Measurements from ENCODE around the gene SLC45A1. TPM values are rescaled to one million over a fixed set of nuclear protein-coding genes. Genes with fewer than 3 reads are reported as not detected.

Gene SLC45A1
- 1 to 10 TPM; 4.3 to 5.2 TPM for total RNA-seq

DNA sequence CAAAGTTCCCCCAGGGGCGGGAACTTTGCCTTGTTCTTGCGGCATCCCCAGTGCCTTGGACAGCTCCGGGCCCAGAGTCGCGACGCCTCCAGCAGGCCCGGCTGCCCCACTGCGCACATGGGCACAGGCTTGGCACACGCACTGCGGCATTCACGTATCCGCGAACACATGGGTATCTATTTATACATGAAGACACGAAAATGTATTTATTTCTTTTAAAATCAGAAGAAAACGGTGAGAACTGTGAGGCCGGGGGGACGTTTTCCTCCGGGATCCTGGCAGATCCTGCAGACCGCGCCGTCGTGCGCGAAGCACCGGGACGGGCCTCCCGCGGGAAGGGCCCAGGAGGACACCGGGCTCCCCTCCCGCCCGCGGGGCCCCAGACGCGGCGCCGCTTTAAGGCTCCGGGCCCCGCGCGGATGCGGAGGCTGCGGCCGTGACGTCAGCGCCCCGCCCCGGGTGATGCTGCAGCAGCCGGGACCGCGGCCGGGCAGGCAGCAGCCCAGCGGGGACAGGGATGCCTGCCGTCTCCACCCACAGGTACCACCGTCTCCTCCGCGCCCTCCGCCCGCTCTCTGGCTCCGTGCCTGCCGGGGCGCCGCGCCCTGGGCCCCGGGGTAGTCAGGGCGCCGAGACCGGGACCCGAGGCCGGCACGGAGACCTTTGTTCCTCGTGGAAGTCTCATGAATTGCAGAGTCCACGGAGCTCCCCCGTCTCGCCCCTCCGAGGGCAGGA lies at the start of gene SLC45A1:
SLC45A1 (plus strand) TSS at position 468 of the 735 bp plus-strand sequence. CDS start 6,216 bp downstream, outside the sequence.
- Histone ChIP-seq H3K36me3 (no peaks in the 10 kb centered on the region), H3K9me3 (no peaks in the 10 kb centered on the region), H3K27ac (peak within 1 kb of the TSS; percentile 12 to 47), H3K4me3 (peak within 1 kb of the TSS; percentile 50 to 55), H3K4me1 (replicated peaks) (peaks cover 7% of the 10 kb centered on the region), H3K27me3 (replicated peaks; ENCODE audit: insufficient read depth) (no peaks in the 10 kb centered on the region)
- 14% methylated on average over 59 of the region's 75 CpGs for WGBS
- intact Hi-C loops (cut with DNase I), result loop anchor here (5.0 to 10.0 kb wide), 2 partner anchors 183 to 291 kb away; partner anchors contain the start of gene ERRFI1
- peak; percentile 69 for DNase-seq (ENCODE audit: low spot score)
- TF ChIP-seq POLR2A (IDR thresholded peaks at IDR 0.05) (peak; percentile 65), POLR2AphosphoS5 (IDR thresholded peaks at IDR 0.05) (no peak), CTCF (IDR thresholded peaks at IDR 0.05) (peak in 1 of 4 experiments; percentile 29)

- H3K27me3 ChIP-seq (replicated peaks; ENCODE audit: insufficient read depth), result no peaks in the 10 kb centered on the region
- 77% methylated on average over 4 of the region's 4 CpGs for WGBS
- H3K9me3 ChIP-seq, result no peaks in the 10 kb centered on the region
- no peak overlapping the region for H3K4me3 ChIP-seq
- TF ChIP-seq CTCF (IDR thresholded peaks at IDR 0.05) (no peak), POLR2AphosphoS5 (IDR thresholded peaks at IDR 0.05) (no peak), POLR2A (IDR thresholded peaks at IDR 0.05) (no peak)
- no peaks in the 10 kb centered on the region for H3K4me1 ChIP-seq (replicated peaks)
- no peak for DNase-seq (ENCODE audit: low spot score)
- no peaks in the 10 kb centered on the region for H3K36me3 ChIP-seq
- intact Hi-C loops (cut with DNase I), result no loop called here
- H3K27ac ChIP-seq, result no peak overlapping the region
Measured at GRCh38 chr1:8273036-8273435, 44.9 kb upstream of the SLC45A1 start.

GRCh38 chr1:8274352-8274751 lies 43.6 kb upstream of the SLC45A1 start:
- peak overlapping the region; percentile 13 to 59 for H3K27ac ChIP-seq
- H3K4me1 ChIP-seq (replicated peaks), result no peaks in the 10 kb centered on the region
- intact Hi-C loops (cut with DNase I), result no loop called here
- 39% methylated on average over 8 of the region's 8 CpGs for WGBS
- no peaks in the 10 kb centered on the region for H3K36me3 ChIP-seq
- H3K9me3 ChIP-seq, result no peaks in the 10 kb centered on the region
- H3K27me3 ChIP-seq (replicated peaks; ENCODE audit: insufficient read depth), result no peaks in the 10 kb centered on the region
- no peak overlapping the region for H3K4me3 ChIP-seq
- TF ChIP-seq CTCF (IDR thresholded peaks at IDR 0.05), result no peak
- TF ChIP-seq POLR2AphosphoS5 (IDR thresholded peaks at IDR 0.05), result peak; percentile 53
- TF ChIP-seq POLR2A (IDR thresholded peaks at IDR 0.05), result no peak
- peak; percentile 50 for DNase-seq (ENCODE audit: low spot score)

DNA sequence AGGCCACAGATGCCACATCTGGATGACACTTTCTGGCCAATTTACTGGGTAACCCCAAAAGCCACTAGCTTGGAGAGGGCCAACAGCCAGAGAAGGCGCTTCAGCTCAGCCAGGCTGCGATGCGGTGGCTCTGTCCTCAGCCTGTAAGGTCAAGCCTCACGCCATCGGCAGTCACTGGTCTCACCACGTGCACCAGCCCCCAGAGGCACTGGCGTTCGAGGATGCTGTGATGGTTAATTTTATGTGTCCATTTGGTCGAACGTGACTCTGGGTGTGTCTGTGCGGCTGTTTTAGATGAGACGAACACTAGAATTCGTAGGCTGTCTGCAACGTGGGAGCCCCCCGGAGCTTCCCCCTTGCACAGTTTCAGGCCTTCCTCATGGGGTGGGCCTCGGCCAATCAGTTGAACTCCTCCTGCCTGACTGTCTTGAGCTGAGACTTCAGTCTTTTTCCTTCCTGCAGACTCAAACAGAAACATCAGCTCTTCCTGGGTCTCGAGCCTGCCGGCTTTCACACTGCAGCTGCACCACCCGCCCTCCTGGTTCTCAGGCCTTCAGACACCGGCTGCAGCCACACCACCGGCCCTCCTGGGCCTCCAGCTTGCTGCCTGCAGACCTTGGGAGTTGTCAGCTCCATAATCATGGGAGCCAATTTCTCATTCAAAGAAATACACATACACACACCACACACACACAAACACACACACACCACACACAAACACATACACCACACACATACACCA lies 41.6 kb upstream of the SLC45A1 start:
- TF ChIP-seq POLR2AphosphoS5 (IDR thresholded peaks at IDR 0.05), result no peak
- no peak for TF ChIP-seq CTCF (IDR thresholded peaks at IDR 0.05)
- no peaks in the 10 kb centered on the region for H3K36me3 ChIP-seq
- DNase-seq (ENCODE audit: low spot score), result no peak
- no peaks in the 10 kb centered on the region for H3K9me3 ChIP-seq
- H3K4me3 ChIP-seq, result no peak overlapping the region
- no peaks in the 10 kb centered on the region for H3K27me3 ChIP-seq (replicated peaks; ENCODE audit: insufficient read depth)
- intact Hi-C loops (cut with DNase I), result no loop called here
- WGBS, result 92% methylated on average over 21 of the region's 21 CpGs
- H3K4me1 ChIP-seq (replicated peaks), result no peaks in the 10 kb centered on the region
- no peak overlapping the region for H3K27ac ChIP-seq

All from prostate gland (tissue), 2 donors.